Midbrain (tissue), 1 donor: ENCODE measurements around the gene DSCAML1.

Experiments
- DNase-seq: peaks from one replicate; lab custom pipeline; 2025; lab: John Stamatoyannopoulos, UW

DSCAML1 gene

DNA sequence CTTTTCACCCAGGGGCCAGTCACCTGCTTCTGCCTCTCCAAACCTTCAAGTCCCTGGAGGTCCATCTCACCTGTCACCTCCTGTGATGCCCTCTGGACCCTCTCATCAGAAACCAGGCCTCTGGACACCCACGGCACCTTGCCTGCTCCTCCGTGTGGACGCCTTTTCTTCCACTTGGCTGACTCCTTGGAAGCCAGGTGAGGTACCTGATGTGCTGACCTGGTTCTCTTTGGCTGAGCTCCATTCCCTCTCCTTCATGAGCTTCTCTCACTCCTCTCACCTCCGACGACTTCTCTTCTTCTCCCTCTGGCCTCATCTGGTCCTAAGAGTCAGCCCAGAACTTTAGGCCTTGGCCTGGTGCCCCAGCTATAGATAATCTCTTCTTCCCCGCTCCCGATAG is 370.1 kb downstream of the DSCAML1 start:
- no peak for DNase-seq

GRCh38 chr11:117426297-117426685 is 370.7 kb downstream of the DSCAML1 start:
- peak; percentile 64 for DNase-seq

DNA sequence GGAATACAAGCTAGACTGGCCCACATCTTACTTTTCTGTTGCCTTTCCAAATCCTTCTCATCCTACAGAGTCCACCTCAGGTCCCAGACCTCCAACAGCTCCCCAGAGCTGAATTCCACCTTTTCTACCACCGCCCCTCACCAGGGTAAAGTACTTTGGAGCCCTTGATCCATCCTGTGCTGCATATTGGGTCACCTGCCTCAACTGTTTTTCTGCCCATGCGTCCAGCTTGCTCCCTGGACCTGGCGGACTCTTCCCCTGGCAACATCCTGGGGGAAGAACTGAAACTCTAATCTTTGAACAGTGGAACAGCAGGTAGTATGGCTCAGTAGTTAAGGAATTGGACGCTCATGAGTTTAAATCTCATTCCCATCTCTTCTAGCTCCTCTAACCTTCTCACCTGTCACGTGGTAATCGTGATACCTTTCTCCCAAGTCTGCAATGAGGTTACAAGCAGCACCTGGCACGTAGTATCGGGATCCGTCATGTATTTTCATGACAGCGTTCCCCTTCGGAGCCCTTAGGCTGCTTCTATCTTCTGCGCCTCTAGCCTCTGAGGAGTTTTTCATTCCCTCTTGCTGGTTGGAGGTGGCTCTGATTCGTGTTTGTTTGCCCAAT is 371.2 kb downstream of the DSCAML1 start:
- no peak for DNase-seq

- no peak for DNase-seq
Measured at GRCh38 chr11:117424781-117425180, 372.2 kb downstream of the DSCAML1 start.

GRCh38 chr11:117423046-117423575 is 373.9 kb downstream of the DSCAML1 start:
- DNase-seq = no peak

- no peak for DNase-seq
Measured at GRCh38 chr11:117421476-117421875, 375.5 kb downstream of the DSCAML1 start.

- DNase-seq = no peak
Measured at GRCh38 chr11:117421041-117421440, 376.0 kb downstream of the DSCAML1 start.

- DNase-seq = no peak
Measured at GRCh38 chr11:117420598-117420997, 376.4 kb downstream of the DSCAML1 start.

DNA sequence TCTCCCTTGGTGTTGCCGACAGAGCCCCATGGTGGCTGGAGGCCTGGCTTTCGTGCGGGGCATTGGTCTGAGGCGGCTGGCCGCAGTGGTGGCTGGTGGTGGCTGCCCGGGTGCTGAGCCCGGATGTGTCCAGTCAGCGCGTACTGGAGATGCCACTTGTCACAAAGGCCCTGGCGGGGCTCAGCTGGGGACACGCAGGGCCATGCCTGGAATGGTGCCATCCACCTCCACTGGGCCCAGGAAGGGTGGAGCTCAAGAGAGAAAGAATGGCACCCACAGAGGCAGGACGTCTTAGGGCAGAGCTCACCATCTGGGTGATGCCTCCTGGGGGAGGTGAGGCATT is 376.9 kb downstream of the DSCAML1 start:
- DNase-seq = no peak

GRCh38 chr11:117419482-117420142 is 377.4 kb downstream of the DSCAML1 start:
- DNase-seq = no peak

GRCh38 chr11:117418737-117419481 is 378.1 kb downstream of the DSCAML1 start:
- DNase-seq = no peak

DNA sequence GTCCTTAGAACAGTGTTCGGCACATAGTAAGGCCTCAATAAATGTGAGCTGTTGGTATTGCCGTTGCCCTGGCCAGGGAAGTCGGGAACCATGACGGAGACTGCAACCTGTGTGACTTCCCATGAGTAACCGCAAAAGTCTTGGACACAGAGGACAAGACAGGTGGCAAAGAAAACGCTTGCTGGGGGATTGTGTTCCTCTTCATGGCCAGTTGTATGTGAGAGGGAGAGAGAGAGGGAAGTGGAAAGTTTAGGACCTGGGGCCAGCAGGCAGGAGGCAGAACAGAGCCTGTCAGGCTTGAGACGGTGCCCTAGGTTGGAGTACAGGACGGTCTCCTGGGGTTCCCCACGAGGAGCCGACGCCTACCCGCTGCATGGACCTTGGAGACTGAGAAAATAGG is 379.2 kb downstream of the DSCAML1 start:
- no peak for DNase-seq

- DNase-seq = no peak
Measured at GRCh38 chr11:117417342-117417741, 379.7 kb downstream of the DSCAML1 start.

DNA sequence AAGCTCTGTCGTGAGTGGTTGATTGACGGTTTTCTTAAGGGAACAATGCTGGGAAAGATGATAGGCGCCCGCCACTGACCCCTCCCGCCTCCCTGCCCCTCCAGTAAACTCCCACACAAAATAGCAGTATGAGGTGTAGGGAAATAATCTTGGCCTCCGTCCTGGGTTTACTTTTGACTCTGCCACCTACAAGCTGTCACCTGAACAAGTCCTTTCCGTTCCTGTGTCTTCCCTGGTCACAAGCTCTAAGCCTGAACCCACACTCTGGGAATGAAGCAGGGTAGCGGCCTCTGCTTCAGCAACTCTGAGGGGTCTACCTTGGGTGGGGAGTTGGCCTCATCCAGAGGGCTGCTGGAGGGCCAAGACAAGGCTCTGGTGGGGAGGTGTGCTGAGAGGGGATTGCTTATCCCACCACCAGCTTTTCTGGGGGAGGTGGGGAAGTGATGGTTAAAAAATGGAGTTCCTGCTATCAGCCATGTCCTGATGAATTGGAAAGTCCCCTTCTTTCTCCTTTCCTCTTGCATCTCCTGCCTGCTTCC is 381.6 kb downstream of the DSCAML1 start:
- DNase-seq = no peak

GRCh38 chr11:117414724-117415123 is 382.3 kb downstream of the DSCAML1 start:
- DNase-seq = no peak

DNA sequence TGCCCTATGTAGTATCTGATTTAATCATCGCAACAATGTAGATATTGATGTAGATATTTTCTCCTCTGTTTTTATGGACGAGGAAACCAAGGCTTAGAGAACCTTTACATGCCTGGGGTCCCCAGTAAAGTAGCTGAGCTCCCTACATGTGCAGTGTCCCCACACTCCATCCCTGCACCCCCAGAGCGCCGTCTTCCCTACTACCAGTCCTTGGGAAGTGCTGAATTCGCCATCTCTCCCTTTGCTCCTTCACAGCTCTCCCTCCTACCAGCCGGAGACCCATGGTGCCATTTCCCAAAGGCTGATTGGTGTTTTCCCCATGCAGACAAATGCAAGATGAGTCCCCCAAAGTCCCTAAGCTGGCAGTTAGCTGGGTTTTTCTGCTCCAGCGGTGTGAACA is 383.4 kb downstream of the DSCAML1 start:
- DNase-seq = no peak

GRCh38 chr11:117412653-117413275 is 384.3 kb downstream of the DSCAML1 start:
- DNase-seq = no peak

DNA sequence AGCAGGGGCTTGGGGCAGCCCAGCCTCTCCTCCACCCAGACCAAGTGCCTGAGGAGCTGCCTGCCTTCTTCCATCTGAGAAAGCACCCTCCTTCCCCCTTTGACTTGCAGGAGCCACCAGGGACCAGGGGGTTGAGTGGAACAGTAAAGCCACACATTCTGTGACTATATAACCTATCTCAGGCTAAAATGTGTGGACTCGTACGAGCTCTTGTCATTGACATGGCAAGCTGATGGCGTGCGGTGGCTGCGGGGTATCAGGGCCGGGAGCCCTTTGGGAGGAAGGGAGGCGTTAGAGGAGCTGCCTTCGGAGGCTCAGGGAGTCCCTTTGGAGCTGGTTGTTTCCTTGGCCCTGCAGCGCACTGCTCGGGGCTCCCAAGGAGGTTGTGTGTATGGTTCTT is 384.8 kb downstream of the DSCAML1 start:
- no peak for DNase-seq

DNA sequence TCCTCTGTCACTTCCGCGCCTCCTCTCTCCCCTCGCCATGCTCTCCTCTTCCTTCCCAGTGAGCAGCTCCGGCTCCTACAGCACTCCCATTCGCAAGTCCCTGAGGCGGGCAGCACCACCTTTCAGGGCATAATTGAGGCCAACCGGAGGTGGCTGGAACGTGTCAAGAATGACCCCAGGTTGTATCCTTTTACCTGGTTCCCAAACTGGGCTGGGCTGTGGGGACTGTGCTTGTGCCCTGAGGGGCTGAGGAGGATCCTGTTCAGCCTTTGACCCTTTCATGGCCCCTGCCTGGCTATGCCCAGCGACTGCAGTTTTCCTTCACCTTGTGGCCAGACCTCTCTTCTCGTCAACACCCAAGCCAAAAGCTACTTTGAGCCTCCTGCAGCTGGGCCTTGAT is 385.3 kb downstream of the DSCAML1 start:
- no peak for DNase-seq

GRCh38 chr11:117410861-117411710 is 385.9 kb downstream of the DSCAML1 start:
- no peak for DNase-seq

- DNase-seq = no peak
Measured at GRCh38 chr11:117410238-117410637, 386.8 kb downstream of the DSCAML1 start.
